Brain microvascular endothelial cell (primary cell): ENCODE measurements around the gene CCDC85A.

Experiments used
- DNase-seq: peaks from one replicate; pipeline ENCODE4 v3.0.0-alpha.2; 2020
- H3K27ac ChIP-seq: fragments of 250-450 bp; sonication (Bioruptor Pico); 2 replicates; pipeline ENCODE4 v1.5.1; 2020; ENCODE audit warnings: mild to moderate bottlenecking, moderate library complexity
- H3K27me3 ChIP-seq: fragments of 250-450 bp; sonication (Bioruptor Pico); replicated peaks from 2 replicates; pipeline ENCODE4 v1.5.1; 2020; ENCODE audit warnings: mild to moderate bottlenecking
- H3K36me3 ChIP-seq: fragments of 250-450 bp; sonication (Bioruptor Pico); replicated peaks from 2 replicates; pipeline ENCODE4 v1.5.1; 2020; ENCODE audit warnings: mild to moderate bottlenecking
- H3K4me3 ChIP-seq: 2 replicates; pipeline ENCODE4 v1.5.1; 2011; ENCODE audit warnings: low read depth, mild to moderate bottlenecking, control low read depth, low read length, moderate library complexity
- in situ Hi-C: cut with HindIII; loops from 2 replicates; pipeline ENCODE4 v1.10.0; 2017; ENCODE audit warnings: low sequenced_read_pairs, low pct_ligation_motif_present
- TF ChIP-seq, protein P1 (sequence below): IDR thresholded peaks from 2 replicates; pipeline ENCODE4 v1.5.1; 2011; ENCODE audit warnings: low read depth, mild to moderate bottlenecking, moderate library complexity, low read length, control low read depth, inconsistent platforms; ENCODE audit errors: missing control alignments

The CCDC85A gene

DNA sequence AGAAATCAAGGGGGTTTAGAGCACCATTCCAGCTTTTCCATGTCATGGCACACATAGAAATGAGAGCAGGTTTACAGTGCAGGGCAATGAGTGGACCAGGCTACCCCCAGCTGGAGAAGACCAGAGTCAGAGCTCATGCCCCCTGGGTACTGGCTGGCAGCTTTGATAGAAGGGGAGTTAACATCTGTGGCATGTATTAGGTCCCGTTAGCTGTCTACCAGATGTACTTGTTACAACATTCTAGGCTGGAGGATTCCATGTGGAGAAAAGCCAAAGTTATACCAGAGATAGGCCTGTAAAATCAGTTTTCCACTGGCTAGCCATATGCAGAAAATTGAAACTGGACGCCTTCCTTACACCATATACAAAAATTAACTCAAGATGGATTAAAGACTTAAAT lies 109.2 kb downstream of the CCDC85A start:
- no peaks in the 10 kb centered on the region for H3K27me3 ChIP-seq
- no peak overlapping the region for H3K27ac ChIP-seq
- DNase-seq: no peak
- no peaks in the 10 kb centered on the region for H3K36me3 ChIP-seq
- in situ Hi-C loops: no loop called here
- TF ChIP-seq, protein P1, sequence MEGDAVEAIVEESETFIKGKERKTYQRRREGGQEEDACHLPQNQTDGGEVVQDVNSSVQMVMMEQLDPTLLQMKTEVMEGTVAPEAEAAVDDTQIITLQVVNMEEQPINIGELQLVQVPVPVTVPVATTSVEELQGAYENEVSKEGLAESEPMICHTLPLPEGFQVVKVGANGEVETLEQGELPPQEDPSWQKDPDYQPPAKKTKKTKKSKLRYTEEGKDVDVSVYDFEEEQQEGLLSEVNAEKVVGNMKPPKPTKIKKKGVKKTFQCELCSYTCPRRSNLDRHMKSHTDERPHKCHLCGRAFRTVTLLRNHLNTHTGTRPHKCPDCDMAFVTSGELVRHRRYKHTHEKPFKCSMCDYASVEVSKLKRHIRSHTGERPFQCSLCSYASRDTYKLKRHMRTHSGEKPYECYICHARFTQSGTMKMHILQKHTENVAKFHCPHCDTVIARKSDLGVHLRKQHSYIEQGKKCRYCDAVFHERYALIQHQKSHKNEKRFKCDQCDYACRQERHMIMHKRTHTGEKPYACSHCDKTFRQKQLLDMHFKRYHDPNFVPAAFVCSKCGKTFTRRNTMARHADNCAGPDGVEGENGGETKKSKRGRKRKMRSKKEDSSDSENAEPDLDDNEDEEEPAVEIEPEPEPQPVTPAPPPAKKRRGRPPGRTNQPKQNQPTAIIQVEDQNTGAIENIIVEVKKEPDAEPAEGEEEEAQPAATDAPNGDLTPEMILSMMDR: no peak
- H3K4me3 ChIP-seq: no peak overlapping the region

DNA sequence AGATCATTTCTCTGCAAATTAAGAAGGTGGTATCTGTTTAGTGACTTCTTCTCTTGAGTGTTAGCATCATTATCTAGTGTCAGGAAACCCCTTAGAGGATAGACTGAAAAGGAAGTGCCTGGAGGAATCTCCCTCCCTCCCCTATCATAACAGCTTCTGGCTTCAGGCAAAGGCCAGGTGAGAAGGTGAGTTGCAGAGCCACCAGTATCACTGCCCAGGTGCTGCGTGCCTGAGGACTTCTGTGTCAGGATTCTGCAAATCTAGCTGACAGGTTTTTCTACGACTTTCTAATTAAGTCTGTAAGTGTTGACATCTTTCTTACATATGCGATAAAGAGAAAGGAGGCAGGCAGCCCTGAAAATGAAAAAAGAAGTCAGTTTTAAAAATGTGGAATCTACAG lies 111.9 kb downstream of the CCDC85A start:
- no peaks in the 10 kb centered on the region for H3K27me3 ChIP-seq
- no peak overlapping the region for H3K4me3 ChIP-seq
- DNase-seq: no peak
- TF ChIP-seq, protein P1: no peak
- in situ Hi-C loops: no loop called here
- H3K27ac ChIP-seq: no peak overlapping the region
- H3K36me3 ChIP-seq: no peaks in the 10 kb centered on the region

DNA sequence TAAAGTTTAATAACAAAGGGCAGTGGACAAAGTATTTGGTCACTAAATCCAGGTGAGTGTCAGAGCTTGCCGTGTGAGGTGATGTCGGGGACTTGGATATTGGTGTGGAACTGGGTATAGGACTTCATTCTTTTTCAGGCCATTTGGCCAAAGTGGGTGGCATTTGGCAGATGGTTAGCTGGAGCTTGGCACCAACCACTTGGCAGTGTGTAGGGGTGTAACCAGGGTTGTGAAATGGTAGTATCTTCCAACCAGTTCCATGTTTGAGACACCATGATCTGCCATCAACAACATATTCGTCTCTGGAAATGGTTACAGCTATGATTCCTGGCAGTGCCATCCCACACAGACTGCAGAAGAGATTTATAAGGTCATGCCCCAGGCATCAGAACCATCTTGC lies 113.9 kb downstream of the CCDC85A start:
- TF ChIP-seq, protein P1: no peak
- Histone ChIP-seq H3K27ac (no peak overlapping the region), H3K4me3 (no peak overlapping the region), H3K36me3 (no peaks in the 10 kb centered on the region), H3K27me3 (no peaks in the 10 kb centered on the region)
- in situ Hi-C loops: no loop called here
- DNase-seq: no peak

DNA sequence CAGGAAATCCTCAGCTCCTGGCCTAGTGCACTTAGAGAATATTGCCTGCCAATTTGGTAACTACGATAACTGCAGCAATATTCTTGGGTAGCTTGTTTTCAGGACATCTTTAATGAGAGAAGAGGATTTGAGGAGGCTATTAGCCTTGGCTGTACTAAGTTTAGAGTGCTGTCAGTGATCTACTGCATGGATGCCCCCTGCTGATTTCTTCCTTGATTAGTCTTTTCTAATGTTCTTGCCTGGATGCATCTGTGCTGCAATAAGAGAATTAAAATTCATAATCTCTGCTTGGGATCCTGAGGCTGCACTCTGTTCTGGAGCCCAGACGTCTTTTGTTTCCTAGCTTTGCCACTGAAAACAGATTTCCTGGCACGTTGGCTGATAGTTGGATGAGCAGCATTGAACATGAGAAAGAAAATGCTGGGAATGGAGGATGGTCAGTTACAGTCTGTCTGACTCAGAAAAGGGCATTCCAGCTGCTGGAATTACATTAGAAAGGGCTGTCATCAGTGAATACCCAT lies 115.4 kb downstream of the CCDC85A start:
- in situ Hi-C loops: no loop called here
- DNase-seq: no peak
- H3K27ac ChIP-seq: no peak overlapping the region
- H3K36me3 ChIP-seq: no peaks in the 10 kb centered on the region
- TF ChIP-seq, protein P1: no peak
- H3K4me3 ChIP-seq: no peak overlapping the region
- H3K27me3 ChIP-seq: no peaks in the 10 kb centered on the region

DNA sequence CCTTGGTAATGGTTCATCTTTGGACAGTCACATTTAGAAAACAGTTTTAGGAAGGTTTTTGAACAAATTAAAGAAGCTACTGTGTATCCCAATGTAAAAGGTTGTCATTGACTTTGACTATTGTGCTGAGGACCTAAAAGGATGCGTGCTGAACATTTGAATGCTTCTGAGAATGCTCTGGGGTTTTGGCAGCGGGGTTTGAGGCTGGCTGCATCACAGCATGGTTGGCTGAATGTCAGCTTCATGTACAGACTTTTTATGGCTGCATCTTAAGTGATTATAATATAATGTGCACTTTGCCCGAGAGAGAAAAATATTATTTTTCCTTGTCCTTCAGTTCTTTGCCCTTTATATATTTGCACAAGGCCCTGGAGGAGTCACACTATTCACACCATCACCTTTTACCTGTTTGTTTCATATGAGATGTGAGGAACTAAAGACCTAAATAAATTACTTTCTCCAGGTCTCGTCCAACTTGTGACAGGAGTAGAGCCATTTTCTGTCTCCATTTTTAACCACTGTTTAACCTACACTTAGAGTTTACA lies 125.9 kb downstream of the CCDC85A start:
- Histone ChIP-seq H3K4me3 (no peak overlapping the region), H3K27me3 (no peaks in the 10 kb centered on the region), H3K36me3 (no peaks in the 10 kb centered on the region), H3K27ac (no peak overlapping the region)
- in situ Hi-C loops: no loop called here
- no peak for DNase-seq
- TF ChIP-seq, protein P1: no peak

DNA sequence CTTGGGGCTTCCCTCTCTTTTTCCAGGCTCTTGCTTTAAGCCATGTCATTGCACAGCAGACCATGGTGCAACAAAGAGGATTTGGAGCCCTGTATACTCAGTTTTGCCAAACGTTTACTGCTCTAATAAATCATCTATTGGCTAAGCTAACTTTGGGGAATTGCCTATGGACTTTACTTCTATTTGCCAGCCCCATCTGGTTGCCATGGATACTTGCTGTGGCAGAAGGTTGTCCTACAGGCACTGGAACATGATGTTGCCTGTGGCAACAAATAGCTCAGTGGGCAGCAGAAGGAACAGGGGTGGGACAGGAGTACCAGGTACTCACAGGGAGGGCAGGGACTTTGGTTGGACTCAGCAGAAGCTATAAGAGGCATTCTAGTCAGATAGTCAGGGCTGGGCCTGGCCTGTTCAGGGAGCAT lies 129.7 kb downstream of the CCDC85A start:
- Histone ChIP-seq H3K27ac (no peak overlapping the region), H3K27me3 (no peaks in the 10 kb centered on the region), H3K36me3 (no peaks in the 10 kb centered on the region), H3K4me3 (no peak overlapping the region)
- no peak for DNase-seq
- TF ChIP-seq, protein P1: no peak
- in situ Hi-C loops: no loop called here
